ENCODE results near the gene MME.
"Not testable (repeated sequence)": the region's sequence is repeated elsewhere in the genome, so short reads cannot be mapped to it uniquely, and the experiment has no call there.

Gene MME

DNA sequence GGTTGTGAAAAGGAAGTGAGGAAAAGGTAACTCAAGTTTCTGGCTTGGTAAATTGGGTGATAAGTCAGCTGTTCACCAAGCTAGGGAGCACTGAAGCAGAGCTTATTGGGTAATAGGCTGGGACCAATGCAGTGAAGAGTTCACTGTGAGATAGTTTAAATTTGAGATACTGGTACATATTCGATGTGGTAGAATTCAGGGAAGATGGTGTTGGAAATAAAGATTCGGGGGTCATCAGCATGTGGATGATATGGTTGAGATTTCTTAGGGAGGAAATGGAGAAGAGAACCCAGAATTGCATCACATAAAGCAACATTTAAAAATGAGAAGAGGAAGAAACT lies 16.9 kb downstream of the MME start:
- intact Hi-C loops (cut with micrococcal nuclease) = no loop called here
- H3K9me3 Mint-ChIP-seq = no peaks in the 10 kb centered on the region
- H3K36me3 Mint-ChIP-seq (ENCODE audit: low read depth) = no peaks in the 10 kb centered on the region
- H3K4me3 Mint-ChIP-seq = no peak overlapping the region
- no peaks in the 10 kb centered on the region for H3K27me3 Mint-ChIP-seq
- no peak overlapping the region for H3K27ac Mint-ChIP-seq
- H3K4me1 Mint-ChIP-seq (ENCODE audit: low read depth) = no peaks in the 10 kb centered on the region

DNA sequence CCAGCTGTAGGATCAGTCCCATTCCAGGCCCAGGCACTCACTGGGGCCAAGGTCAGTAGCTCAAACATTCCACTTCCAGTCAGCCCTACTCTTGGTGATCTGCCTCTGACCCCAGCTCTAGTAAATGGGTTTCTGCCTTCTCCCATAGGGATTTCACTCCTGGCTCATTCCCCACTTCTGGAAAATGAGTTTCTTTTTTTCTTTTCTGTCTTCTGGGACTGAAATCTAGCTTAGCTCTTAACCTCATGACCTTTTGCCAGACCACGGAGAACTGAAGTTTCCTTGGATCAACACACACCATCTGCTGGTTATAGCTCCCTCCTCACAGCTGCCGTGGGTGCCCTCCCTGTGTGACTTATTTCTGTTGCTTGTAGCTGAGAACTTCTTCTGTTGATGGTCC lies 21.3 kb downstream of the MME start:
- Mint-ChIP-seq H3K27me3 (no peaks in the 10 kb centered on the region), H3K4me1 (ENCODE audit: low read depth) (no peaks in the 10 kb centered on the region), H3K27ac (no peak overlapping the region), H3K36me3 (ENCODE audit: low read depth) (no peaks in the 10 kb centered on the region), H3K4me3 (no peak overlapping the region), H3K9me3 (no peaks in the 10 kb centered on the region)
- intact Hi-C loops (cut with micrococcal nuclease) = no loop called here

DNA sequence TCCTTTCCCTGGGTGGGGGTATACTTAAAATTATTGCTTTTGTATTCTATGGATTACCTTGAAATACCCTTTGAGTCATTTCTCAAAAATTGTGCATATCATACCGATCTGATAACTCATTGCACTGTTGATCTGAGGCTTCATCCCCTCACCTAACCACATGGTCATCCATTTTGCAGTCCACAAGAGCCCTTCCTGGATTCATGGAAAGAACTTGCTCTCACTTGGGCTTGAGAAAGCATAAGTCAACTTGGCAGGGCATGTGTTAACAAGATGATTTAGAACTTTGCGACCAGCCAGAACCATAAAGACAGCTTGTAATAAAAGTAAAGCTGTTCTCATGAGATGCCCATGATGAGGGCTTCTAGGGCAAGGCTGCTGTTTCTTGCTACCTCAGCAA lies 22.2 kb downstream of the MME start:
- H3K4me3 Mint-ChIP-seq = no peak overlapping the region
- no peaks in the 10 kb centered on the region for H3K27me3 Mint-ChIP-seq
- no peaks in the 10 kb centered on the region for H3K4me1 Mint-ChIP-seq (ENCODE audit: low read depth)
- no peaks in the 10 kb centered on the region for H3K36me3 Mint-ChIP-seq (ENCODE audit: low read depth)
- no peak overlapping the region for H3K27ac Mint-ChIP-seq
- intact Hi-C loops (cut with micrococcal nuclease) = no loop called here
- H3K9me3 Mint-ChIP-seq = no peaks in the 10 kb centered on the region

DNA sequence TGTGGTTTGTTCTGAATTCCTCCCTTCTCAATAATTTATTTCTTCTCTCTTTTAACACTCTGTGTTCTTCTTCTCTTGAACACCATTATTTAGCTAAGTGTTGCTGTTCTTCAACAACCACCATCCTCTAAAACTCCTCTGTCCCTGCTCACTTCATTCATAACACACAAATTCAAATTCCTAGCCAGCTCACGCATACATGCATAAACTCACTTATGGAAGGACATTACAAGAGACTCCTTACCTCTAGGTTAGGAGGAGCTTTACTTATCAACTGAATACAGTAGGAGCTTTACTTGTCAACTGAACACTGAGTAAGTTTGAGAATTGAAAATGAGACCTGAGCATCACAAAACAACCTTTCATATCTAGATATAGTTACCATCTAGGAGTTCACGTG lies 23.6 kb downstream of the MME start:
- Mint-ChIP-seq H3K27ac (no peak overlapping the region), H3K4me3 (no peak overlapping the region), H3K27me3 (no peaks in the 10 kb centered on the region), H3K4me1 (ENCODE audit: low read depth) (no peaks in the 10 kb centered on the region), H3K9me3 (no peaks in the 10 kb centered on the region), H3K36me3 (ENCODE audit: low read depth) (no peaks in the 10 kb centered on the region)
- intact Hi-C loops (cut with micrococcal nuclease) = no loop called here

DNA sequence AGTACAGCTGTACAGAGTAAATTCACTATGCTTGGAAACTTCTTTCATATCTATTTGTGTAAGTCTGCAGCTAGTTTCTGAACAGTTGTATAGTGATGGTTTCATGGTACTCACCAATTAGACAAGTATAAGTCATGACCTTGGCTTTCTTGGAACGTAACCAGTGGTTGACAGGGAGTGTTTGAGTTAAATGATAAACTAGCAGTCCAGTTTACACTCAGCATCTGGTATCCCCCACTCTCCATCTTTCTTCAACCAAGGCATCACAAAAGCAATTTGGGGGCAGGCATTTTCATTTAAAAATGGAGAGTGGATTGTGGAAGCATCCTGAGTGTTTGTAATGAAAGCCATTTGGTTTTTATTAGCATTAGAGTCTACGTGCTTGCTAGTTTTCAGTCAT lies 26.0 kb downstream of the MME start:
- intact Hi-C loops (cut with micrococcal nuclease) = no loop called here
- Mint-ChIP-seq H3K9me3 (no peaks in the 10 kb centered on the region), H3K4me3 (no peak overlapping the region), H3K27ac (no peak overlapping the region), H3K36me3 (ENCODE audit: low read depth) (no peaks in the 10 kb centered on the region), H3K4me1 (ENCODE audit: low read depth) (peaks cover 1% of the 10 kb centered on the region), H3K27me3 (no peaks in the 10 kb centered on the region)

DNA sequence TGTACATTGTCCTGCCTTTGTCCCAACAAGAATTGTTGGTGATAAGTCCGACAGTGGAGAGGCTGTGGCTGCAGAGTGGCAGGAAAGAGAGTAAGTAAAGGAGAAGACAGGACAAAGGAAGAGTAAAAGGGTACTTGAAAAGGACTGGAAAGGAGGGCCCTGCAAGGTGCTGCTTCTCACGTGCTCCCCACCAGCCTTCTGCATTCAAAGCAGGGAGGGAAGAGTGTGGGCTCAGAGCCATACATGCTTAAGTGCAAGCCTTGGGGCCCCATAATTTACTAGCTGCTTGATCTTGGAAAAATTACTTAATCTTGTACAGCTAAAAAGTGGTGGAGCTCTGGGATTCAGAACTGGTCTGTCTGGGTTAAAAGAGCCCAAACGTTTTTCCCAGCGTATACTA lies 29.9 kb downstream of the MME start:
- intact Hi-C loops (cut with micrococcal nuclease) = no loop called here
- Mint-ChIP-seq H3K36me3 (ENCODE audit: low read depth) (no peaks in the 10 kb centered on the region), H3K27ac (no peak overlapping the region), H3K4me3 (no peak overlapping the region), H3K4me1 (ENCODE audit: low read depth) (peaks cover 9% of the 10 kb centered on the region), H3K27me3 (no peaks in the 10 kb centered on the region), H3K9me3 (no peaks in the 10 kb centered on the region)

DNA sequence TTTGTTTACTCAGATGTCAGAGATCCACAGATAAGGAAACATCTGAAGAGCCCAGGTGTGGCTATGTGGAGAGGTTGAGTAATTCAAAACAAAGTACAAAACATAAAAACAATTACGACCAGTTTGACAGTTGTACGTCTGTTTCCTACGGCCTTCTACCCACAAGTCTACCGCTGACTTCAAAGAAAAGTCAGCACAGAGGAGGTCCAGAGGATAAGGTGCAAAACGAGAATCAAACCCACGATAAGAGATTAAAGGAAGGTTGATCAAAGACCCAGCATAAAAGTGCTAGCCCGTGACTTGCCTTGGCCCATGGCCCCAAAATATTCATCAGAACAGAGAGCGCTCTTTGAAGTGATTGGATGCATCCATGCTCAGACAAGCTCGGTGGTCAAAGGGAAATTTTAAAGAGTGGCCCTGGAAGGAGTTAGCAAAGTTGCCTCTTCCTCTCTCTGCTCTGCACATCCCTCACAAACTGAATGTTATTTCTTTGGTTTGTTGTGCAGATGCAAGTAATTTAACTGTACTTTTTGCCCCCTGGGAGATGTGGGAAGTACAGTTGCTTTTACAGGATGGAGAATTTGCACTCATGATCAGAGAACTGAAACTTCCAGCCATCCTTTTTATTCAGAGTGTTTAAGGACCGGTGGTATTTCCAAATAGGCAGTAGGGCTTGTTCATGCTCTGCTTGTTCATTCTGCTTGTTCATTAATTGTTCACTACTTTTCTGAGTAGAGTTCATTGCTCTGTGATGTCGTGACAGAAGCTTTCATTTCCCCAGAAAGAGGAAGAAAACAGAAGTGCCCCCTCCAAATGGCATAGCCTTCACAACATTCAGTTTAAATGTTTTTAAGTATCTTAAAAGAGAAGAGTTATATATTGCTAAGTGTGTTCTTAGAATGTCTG lies 31.1 kb downstream of the MME start:
- no peaks in the 10 kb centered on the region for H3K36me3 Mint-ChIP-seq (ENCODE audit: low read depth)
- peaks cover 9% of the 10 kb centered on the region for H3K4me1 Mint-ChIP-seq (ENCODE audit: low read depth)
- no peak overlapping the region for H3K27ac Mint-ChIP-seq
- H3K27me3 Mint-ChIP-seq = no peaks in the 10 kb centered on the region
- intact Hi-C loops (cut with micrococcal nuclease) = no loop called here
- no peak overlapping the region for H3K4me3 Mint-ChIP-seq
- no peaks in the 10 kb centered on the region for H3K9me3 Mint-ChIP-seq

DNA sequence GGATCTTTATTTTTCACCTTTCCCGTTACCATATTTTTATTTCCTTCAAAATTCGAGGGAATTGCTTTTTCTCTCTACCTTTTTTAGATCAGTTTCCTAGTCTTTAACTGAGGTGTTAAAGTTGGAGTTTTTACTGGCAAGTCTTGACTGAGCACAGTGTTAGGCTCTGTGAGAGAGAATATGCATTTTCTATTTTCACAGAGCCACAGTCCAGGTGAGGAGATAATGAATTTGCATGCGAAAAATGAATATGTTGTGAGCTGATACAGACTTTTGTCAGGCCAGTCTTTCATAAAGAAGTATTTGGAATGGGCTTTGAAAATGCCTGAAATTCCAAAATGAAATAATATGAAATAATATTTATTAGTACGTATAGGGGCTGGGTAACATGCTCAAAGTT lies 31.9 kb downstream of the MME start:
- no peak overlapping the region for H3K27ac Mint-ChIP-seq
- H3K27me3 Mint-ChIP-seq = no peaks in the 10 kb centered on the region
- no peak overlapping the region for H3K4me3 Mint-ChIP-seq
- H3K4me1 Mint-ChIP-seq (ENCODE audit: low read depth) = peaks cover 9% of the 10 kb centered on the region
- no peaks in the 10 kb centered on the region for H3K36me3 Mint-ChIP-seq (ENCODE audit: low read depth)
- H3K9me3 Mint-ChIP-seq = no peaks in the 10 kb centered on the region
- intact Hi-C loops (cut with micrococcal nuclease) = no loop called here

DNA sequence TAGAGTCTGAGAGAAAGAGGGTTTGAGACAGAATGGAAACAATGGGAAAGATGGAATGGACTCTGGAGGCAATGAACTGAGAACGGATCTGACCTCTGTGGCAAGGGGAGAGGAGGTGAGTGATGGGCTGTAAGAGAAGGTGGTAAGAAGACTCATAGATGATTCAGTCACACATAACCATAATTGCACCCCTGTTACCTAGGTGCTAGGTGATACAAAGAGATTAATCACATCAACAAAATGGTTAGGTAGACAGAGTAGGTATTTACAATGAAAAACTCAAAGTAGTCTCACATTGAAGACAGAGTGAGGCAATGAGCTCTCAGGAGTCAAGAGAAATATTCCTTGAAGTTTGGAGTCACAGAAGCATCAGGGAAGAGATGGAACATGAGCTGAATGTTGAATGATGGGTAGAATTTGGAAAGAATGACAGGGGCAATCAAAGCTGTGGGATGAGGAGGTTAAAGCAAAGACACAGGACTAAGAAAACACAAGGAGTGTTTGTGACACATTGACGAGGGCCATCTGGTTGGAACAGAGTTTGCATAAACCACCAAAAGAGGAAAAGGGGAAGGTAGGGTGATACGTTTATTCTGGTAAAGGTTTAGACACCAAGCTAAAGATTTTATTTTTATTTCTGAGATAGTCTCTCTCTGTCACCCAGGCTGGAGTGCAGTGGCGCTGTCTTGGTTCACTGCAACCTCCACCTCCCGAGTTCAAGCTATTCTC lies 32.7 kb downstream of the MME start:
- Mint-ChIP-seq H3K27me3 (no peaks in the 10 kb centered on the region), H3K9me3 (no peaks in the 10 kb centered on the region), H3K4me1 (ENCODE audit: low read depth) (peaks cover 9% of the 10 kb centered on the region), H3K36me3 (ENCODE audit: low read depth) (no peaks in the 10 kb centered on the region), H3K4me3 (no peak overlapping the region), H3K27ac (no peak overlapping the region)
- intact Hi-C loops (cut with micrococcal nuclease) = no loop called here

DNA sequence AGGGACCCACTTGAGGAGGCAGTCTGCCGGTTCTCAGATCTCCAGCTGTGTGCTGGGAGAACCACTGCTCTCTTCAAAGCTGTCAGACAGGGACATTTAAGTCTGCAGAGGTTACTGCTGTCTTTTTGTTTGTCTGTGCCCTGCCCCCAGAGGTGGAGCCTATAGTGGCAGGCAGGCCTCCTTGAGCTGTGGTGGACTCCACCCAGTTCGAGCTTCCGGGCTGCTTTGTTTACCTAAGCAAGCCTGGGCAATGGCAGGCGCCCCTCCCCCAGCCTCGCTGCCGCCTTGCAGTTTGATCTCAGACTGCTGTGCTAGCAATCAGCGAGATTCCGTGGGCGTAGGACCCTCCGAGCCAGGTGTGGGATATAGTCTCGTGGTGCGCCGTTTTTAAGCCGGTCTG lies 44.6 kb downstream of the MME start:
- H3K9me3 Mint-ChIP-seq; intact Hi-C loops (cut with micrococcal nuclease); H3K27ac Mint-ChIP-seq; H3K4me1 Mint-ChIP-seq (ENCODE audit: low read depth); H3K4me3 Mint-ChIP-seq; H3K36me3 Mint-ChIP-seq (ENCODE audit: low read depth); H3K27me3 Mint-ChIP-seq: not testable (repeated sequence)

DNA sequence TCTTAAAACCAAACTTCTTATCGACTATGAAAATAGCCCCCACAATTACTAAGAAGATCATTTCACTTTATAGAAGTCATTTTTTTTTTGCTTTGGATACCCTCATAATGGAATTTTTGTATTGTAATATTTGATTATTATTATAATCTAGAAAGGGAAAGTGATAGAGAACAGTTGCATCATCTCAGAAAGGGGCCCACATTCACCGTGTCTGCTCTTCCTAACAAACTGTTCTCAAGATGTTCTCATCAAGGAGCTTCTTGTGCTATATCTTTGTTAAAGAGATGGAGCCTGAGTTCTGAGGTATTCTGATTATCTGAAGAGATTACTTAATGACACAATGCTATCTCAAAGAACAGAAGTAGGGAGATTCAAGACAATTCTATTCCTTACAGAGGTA lies 49.3 kb downstream of the MME start:
- Mint-ChIP-seq H3K27me3 (no peaks in the 10 kb centered on the region), H3K4me1 (ENCODE audit: low read depth) (peaks cover 24% of the 10 kb centered on the region), H3K9me3 (no peaks in the 10 kb centered on the region), H3K27ac (no peak overlapping the region), H3K36me3 (ENCODE audit: low read depth) (no peaks in the 10 kb centered on the region), H3K4me3 (no peak overlapping the region)
- intact Hi-C loops (cut with micrococcal nuclease) = no loop called here

DNA sequence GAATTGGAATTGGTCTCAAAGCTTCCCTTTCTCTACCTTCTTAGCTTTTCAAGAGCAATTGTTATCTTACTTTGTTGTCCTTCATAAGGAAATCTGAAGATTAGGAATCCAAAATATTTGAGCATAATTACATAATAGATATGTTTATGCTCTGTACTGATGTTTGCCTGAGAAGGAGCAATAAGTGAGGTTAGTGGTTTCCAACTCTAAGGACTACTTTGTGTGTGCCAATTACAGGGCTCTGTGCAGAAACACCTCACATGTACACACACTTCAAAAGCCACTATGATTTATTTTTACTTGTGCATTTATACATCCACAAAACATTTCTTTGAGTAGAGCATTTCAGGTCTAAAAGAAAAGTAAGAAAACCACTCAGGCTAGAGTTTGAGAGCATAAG lies 49.9 kb downstream of the MME start:
- Mint-ChIP-seq H3K36me3 (ENCODE audit: low read depth) (no peaks in the 10 kb centered on the region), H3K27ac (peak overlapping the region; percentile 35)

DNA sequence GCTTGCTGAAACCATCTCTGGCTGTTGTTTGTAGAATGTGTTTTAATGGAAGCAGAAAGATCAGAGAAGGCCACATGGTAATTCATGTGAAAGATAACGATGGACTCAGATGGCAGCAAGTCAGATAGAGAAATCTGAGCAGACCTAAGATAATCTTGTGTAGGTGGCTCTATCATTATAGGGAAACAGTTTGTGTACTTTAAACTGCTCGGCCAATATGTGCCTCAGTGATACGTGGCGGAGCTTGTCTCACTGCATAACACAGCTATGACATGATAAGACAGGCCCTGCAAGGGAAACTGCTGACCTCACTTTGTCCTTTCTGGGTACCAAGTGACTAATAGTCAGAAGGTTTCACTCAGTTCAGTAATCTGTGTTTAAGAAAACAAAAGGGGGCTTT lies 51.0 kb downstream of the MME start:
- H3K36me3 Mint-ChIP-seq (ENCODE audit: low read depth) = no peaks in the 10 kb centered on the region
- no peak overlapping the region for H3K27ac Mint-ChIP-seq
- peaks cover 24% of the 10 kb centered on the region for H3K4me1 Mint-ChIP-seq (ENCODE audit: low read depth)
- intact Hi-C loops (cut with micrococcal nuclease) = no loop called here
- no peak overlapping the region for H3K4me3 Mint-ChIP-seq
- no peaks in the 10 kb centered on the region for H3K9me3 Mint-ChIP-seq
- no peaks in the 10 kb centered on the region for H3K27me3 Mint-ChIP-seq

More for the DNA sequence above, 49.9 kb downstream of the MME start:
- no peaks in the 10 kb centered on the region for H3K27me3 Mint-ChIP-seq
- no peaks in the 10 kb centered on the region for H3K9me3 Mint-ChIP-seq
- peaks cover 24% of the 10 kb centered on the region for H3K4me1 Mint-ChIP-seq (ENCODE audit: low read depth)
- no peak overlapping the region for H3K4me3 Mint-ChIP-seq
- intact Hi-C loops (cut with micrococcal nuclease) = no loop called here

DNA sequence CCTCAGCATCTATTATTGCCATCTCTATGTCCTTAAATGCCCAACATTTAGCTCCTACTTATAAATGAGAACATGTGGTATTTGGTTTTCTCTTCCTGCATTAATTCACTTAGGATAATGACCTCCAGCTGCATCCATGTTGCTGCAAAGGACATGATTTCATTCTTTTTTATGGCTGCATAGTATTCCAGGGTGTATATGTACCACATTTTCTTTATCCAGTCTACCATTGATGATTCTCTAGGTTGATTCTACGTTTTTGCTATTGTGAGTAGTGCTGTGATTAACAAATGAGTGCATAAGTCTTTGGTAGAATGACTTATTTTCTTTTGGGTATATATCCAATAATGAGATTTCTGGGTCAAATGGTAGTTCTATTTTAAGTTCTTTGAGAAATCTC lies 54.2 kb downstream of the MME start:
- H3K27ac Mint-ChIP-seq; H3K27me3 Mint-ChIP-seq; intact Hi-C loops (cut with micrococcal nuclease); H3K36me3 Mint-ChIP-seq (ENCODE audit: low read depth); H3K9me3 Mint-ChIP-seq; H3K4me3 Mint-ChIP-seq: not testable (repeated sequence)
- H3K4me1 Mint-ChIP-seq (ENCODE audit: low read depth) = peaks cover 24% of the 10 kb centered on the region

DNA sequence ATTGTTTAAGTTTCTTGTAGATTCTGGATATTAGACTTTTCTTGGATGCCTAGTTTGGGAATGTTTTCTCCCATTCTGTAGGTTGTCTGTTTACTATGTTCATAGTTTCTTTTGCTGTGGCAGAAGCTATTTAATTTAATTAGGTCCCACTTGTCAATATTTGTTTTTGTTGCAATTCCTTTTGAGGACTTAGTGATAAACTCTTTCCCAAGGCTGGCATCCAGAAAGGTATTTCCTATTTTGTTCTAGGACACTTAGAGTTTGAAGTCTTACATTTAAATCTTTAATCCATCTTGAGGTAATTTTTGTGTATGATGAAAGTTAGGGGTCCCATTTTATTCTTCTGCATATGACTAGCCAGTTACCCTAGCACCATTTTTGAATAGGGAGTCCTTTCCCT lies 54.9 kb downstream of the MME start:
- peaks cover 19% of the 10 kb centered on the region for H3K4me1 Mint-ChIP-seq (ENCODE audit: low read depth)
- H3K4me3 Mint-ChIP-seq = no peak overlapping the region
- H3K36me3 Mint-ChIP-seq (ENCODE audit: low read depth) = no peaks in the 10 kb centered on the region
- H3K9me3 Mint-ChIP-seq = no peaks in the 10 kb centered on the region
- intact Hi-C loops (cut with micrococcal nuclease) = no loop called here
- no peaks in the 10 kb centered on the region for H3K27me3 Mint-ChIP-seq
- H3K27ac Mint-ChIP-seq = no peak overlapping the region
